ENCODE results near the gene CD160.

GRCh38 chr1:145758116-145758515 lies 38.8 kb downstream of the CD160 start:
- TF ChIP-seq SUZ12 (IDR thresholded peaks at IDR 0.05; ENCODE audit: extremely low read depth, insufficient read depth, insufficient read length) = no peak
- no peak for TF ChIP-seq ZNF274 (IDR thresholded peaks at IDR 0.05; ENCODE audit: low read depth, low read length)

Data from NT2/D1 (cell line).